Body of pancreas (tissue), 4 donors: ENCODE data around the gene EPS8. TPM values are rescaled to one million over a fixed set of nuclear protein-coding genes. Genes with fewer than 3 reads are reported as not detected.

Source experiments
- ATAC-seq: fragments of 150-250 bp; one replicate; pipeline ENCODE4 v1.9.1; 2016
- DNase-seq, 4 donors: peaks; one replicate each; pipeline ENCODE4 v3.0.0-alpha.2; 2019
- H3K27ac ChIP-seq, 4 donors: fragments of 200-600 bp; sonication (generic); 1 replicate in 3 of 4; 2 replicates in 1 of 4; pipeline versions ENCODE4 v1.5.1 to v1.6.1; 2016 to 2019; ENCODE audit warnings: mild to moderate bottlenecking in 1 of 4, mixed read lengths in 1 of 4, moderate library complexity in 1 of 4
- H3K27me3 ChIP-seq, 2 donors: fragments of 200-600 bp; sonication (generic); one replicate each; pipeline ENCODE4 v1.6.0; 2016; ENCODE audit warnings: mild to moderate bottlenecking in 1 of 2
- H3K36me3 ChIP-seq, 2 donors: fragments of 200-600 bp; sonication (generic); replicated peaks in 1 of 2; 2 replicates each; pipeline ENCODE4 v1.5.1; 2016; ENCODE audit warnings: low read depth in 2 of 2; ENCODE audit not compliant: insufficient read depth in 1 of 2
- H3K4me1 ChIP-seq: fragments of 200-600 bp; sonication (generic); one replicate; pipeline ENCODE4 v1.6.0; 2016
- H3K4me3 ChIP-seq, 2 donors: fragments of 200-600 bp; sonication (generic); 1 replicate in 1 of 2; 2 replicates in 1 of 2; pipeline ENCODE4 v1.5.1; 2016 to 2019
- H3K9me3 ChIP-seq, 3 donors: fragments of 200-600 bp; sonication (generic); 1 replicate in 2 of 3; 2 replicates in 1 of 3; pipeline ENCODE4 v1.5.1; 2016
- CTCF ChIP-seq, 7 experiments: fragments of 450-650 bp in 4 of 7; fragments of 200-600 bp in 3 of 7; sonication (generic) in 3 of 7; IDR thresholded peaks; one replicate each; pipeline ENCODE4 v1.5.1; 2016 to 2019; ENCODE audit warnings: antibody characterized with exemption in 7 of 7
- POLR2A ChIP-seq, 3 donors: fragments of 450-650 bp; IDR thresholded peaks; one replicate each; pipeline ENCODE4 v1.6.1; 2016; ENCODE audit warnings: antibody characterized with exemption in 3 of 3, mild to moderate bottlenecking in 2 of 3
- WGBS, 2 donors: methylation state at CpG; one replicate each; pipeline ENCODE4 v1.1.5; 2017; 5-methylcytosine and 5-hydroxymethylcytosine counted together
- intact Hi-C: fragments of 100-400 bp; cut with DNase I; formaldehyde crosslinking; loops from one replicate; pipeline ENCODE4 v1.15.1; 2023
- small RNA-seq: library from RNA; depleted of rRNA; stranded (forward); fragments of <200 nt; gene quantifications from one replicate; pipeline ENCODE3, GENCODE V24; 2016
- total RNA-seq, 2 donors: library from RNA; depleted of rRNA; stranded (reverse); fragments of >200 nt; gene quantifications; one replicate each; pipeline ENCODE4 v1.1.0, GENCODE V29; 2016

EPS8 gene
- total RNA-seq, 2 donors from 2014 or later, result 31.6 to 41.2 TPM

GRCh38 chr12:15574353-15574752 is 214.8 kb downstream of the EPS8 start:
- H3K27me3 ChIP-seq, result no peaks in the 10 kb centered on the region
- 82 to 93% methylated on average over 1 of the region's 1 CpG for WGBS, 2 donors
- no peak for ATAC-seq

More at GRCh38 chr12:15574353-15574752, 214.8 kb downstream of the EPS8 start:
- no peak overlapping the region for H3K27ac ChIP-seq
- DNase-seq, result no peak
- no peaks in the 10 kb centered on the region for H3K36me3 ChIP-seq
- H3K4me3 ChIP-seq, result no peak overlapping the region
- no peaks in the 10 kb centered on the region for H3K4me1 ChIP-seq
- no peaks in the 10 kb centered on the region for H3K9me3 ChIP-seq
- no peak for TF ChIP-seq CTCF (IDR thresholded peaks at IDR 0.05)
- TF ChIP-seq POLR2A (IDR thresholded peaks at IDR 0.05), result no peak
- intact Hi-C loops, result no loop called here

Small RNAs within 50 kb of the gene (small RNA-seq; reads per million reads assigned to genes)
- gene RNU6-251P, result not detected

Other genes starting within 250 kb of the EPS8 start
- 10 to 100 TPM; 24.1 to 28.5 TPM for gene STRAP, start 93.0 kb upstream of the EPS8 start, total RNA-seq
- 10 to 100 TPM in 1 of 2 donors, 1 to 10 TPM in 1; 4.9 to 19.7 TPM for gene DERA, start 121.9 kb upstream of the EPS8 start, total RNA-seq